ENCODE data around the gene MRAP2.

MRAP2 gene, protein sequence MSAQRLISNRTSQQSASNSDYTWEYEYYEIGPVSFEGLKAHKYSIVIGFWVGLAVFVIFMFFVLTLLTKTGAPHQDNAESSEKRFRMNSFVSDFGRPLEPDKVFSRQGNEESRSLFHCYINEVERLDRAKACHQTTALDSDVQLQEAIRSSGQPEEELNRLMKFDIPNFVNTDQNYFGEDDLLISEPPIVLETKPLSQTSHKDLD
- 0 to 0.18 (median 0.07) reads per million in 18 experiments for total RNA-seq

DNA sequence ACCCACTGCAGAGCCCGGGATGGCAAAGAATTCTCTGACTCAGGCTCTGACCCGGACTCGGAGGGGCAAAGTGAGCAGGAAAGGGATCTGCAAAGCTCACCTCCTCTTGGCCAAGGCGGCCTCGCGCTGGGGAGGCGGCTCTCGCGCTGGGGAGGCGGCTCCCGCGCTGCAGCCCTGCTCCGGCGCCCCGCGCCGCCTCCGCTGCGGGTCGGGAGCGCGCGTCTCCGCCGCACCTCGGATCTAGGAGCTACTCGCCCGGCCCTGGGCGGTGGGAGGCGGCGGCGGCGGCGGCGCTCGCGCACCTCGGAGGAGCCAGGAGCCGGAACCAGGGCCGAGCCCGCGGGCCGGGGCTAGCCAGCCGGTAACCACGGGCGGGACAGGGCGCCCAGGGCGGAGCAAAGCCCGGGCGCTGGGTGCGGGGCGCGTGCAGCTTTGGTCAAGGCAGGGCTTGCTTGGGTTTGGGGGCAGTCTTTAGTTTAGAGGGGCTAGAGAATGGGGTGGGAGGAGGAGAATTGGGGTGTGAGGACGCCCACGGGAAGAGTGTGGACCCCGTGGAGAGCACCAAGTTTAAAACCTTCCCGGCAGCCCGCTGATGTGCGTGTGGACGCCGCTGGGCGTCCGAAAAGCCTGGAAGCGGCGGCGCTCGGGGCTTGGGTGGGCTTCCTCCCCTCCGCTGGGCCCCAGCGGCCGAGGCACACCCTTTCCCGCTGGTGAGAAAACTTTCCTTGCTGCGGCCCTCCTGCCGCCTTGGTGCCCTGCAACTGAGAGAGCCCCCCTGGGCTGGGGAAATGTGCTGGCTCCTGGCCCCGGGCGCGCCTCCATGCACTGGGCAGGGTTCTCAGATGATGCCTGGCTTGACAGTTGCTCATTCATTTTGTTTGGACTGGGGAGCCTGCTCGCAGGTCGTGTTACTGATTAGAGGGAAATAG lies at the start of gene MRAP2:
MRAP2 (plus strand) TSS at position 250 of the 929 bp plus-strand sequence. CDS start 21,547 bp downstream, outside the sequence.
- no peak for DNase-seq

DNA sequence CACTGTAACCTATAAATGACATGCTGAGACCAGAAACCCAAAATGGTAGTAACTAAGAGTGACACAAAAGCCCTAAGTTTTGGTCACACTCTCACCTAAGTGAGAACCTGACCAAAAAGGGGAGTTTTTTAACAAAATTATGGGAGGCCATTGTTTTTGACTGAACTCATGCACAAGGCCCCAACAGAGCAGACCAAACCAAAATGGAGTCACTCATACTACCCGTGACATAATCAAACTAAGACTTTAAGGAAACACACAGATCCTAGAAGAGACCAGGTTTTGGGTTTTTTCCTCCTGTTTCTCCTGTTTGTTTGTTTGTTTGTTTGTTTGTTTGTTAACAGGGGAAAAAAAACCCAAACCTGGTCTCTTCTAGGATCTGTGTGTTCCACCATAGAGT lies 49.2 kb upstream of the MRAP2 start:
- DNase-seq, result no peak

DNA sequence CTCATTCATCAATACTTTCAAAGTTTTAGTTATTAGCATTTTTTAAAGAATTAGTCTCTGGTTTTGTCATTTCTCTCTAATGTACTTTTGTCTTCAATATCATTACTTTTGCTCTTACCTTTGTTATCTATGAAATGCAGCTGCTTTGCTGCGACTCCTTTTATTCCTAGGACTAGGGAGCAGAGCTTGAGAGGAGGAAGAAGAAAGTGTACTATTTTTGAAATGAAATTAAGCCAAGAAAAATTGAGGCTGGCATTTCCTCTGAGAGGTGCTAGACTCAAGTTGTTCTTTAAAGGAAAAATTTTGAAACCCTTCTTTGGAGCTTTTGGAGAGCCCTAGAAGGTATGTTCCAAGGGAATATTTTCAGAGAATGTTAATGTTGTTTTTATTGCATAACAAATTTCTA lies 48.3 kb upstream of the MRAP2 start:
- DNase-seq, result no peak

DNA sequence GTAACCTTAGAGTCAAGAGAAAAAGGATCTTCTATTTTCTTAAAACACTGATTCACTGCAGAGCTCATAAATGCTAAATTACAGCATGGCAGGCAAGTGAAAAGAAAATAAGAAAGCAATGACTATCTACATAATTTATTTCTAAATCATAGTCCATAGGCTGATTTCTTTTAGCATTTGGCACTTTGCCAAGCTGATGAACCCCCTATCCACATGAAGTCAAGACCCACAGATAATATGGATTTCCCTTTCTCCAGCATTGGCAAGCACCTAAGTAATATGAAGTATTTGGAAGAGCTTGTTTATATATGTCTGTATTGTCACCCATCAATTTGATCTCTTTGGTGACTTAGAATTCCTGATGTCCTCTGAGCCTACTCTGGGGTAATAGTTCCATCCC lies 47.9 kb upstream of the MRAP2 start:
- no peak for DNase-seq

DNA sequence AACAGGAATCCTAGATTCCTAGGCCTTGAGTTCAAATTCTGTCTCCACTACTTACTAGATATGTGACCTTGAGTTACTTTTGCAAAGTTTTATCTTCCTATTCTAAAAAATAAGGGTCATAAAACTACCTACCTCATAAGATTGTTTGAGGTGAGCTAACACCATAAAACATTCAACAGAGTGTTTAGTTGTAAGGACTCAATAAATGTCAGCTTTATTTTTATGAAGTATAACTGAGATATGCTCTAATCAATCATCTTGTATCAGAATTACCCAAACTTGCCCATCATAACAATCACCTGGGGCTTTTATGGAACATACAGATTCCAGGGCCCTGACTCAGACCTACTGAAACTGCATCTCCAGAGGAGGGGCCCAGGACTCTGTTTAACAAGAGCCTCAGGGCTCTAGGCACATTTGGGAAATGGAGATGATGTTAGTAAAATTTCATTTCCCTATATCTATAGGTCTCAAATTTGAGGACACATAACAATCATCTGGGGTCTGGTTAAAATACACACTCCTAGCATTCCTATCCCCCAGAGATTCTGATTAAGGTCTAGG lies 35.5 kb upstream of the MRAP2 start:
- no peak for DNase-seq

DNA sequence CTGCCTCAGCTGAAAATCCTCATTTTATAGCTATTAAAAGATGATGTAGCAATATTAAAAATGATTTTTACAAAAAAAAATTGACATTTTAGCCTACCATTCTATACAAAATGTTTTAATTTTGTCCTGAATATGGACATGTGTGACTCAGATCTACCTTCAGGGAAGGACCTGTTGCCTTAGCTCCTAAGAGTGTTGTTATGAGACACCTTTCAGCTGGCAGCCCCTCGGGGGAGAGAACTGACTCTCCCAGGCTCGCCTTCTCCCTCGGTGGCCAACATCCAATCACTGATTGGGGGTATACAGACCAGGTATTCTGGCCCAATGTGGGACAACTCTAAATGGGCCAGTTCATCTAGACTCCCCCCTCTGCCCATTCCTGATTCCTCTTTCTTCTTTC lies 32.5 kb upstream of the MRAP2 start:
- DNase-seq, result no peak

DNA sequence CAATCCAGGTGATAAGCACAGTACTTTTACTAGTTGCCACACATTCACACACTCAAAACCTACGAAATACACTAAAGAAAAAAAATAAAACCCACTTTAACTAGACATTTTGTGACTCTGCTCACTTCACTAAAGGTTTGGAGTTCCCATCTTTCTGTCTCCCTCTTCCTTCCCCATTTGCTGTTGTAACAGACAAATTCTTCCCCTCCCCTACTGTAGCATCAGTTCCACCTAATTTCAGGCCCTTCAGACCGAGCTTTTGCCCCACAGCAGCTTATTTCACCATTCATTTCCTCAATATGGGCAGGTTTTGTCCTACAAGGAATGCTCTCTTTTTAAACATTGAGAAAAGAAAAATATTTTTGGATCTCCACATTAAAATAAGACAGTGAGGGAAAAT lies 31.3 kb upstream of the MRAP2 start:
- DNase-seq, result no peak

DNA sequence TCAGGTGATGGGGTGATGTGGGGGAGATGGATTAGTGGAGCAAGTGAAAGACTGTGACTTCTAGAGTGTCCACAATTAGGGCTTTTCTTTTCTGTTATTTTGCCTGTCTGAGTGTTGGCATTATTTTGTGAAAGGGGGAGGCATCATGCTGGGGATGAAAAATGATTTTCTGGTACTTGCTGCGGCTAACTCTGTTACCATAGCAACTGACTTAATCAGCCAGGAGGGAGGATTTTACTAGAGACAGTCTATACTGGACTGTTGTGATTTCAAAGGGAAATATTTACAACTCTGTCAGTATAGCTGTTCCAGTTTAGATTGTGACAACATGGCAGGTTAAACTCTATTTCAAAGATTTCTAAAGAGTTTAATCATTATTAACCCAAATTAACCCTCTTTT lies 30.4 kb upstream of the MRAP2 start:
- no peak for DNase-seq

DNA sequence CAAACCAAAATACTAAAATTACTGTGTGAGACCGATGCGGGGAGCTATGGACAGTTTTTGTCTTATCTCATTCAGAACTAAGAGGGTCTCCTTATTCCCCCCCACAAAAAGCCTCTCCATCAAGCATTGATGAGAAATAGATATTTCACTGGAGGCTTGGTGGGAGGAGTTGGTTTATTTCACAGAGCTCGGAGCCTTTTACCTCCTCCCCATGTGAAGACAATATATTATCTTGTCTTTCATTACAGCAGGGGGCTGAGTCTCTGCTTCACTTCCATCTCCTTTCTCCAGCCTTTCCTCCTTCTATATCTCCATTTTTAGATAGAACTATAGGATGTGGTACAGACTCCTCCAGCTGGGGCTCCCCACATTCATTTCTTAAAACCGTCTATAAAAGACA lies 29.9 kb upstream of the MRAP2 start:
- no peak for DNase-seq

DNA sequence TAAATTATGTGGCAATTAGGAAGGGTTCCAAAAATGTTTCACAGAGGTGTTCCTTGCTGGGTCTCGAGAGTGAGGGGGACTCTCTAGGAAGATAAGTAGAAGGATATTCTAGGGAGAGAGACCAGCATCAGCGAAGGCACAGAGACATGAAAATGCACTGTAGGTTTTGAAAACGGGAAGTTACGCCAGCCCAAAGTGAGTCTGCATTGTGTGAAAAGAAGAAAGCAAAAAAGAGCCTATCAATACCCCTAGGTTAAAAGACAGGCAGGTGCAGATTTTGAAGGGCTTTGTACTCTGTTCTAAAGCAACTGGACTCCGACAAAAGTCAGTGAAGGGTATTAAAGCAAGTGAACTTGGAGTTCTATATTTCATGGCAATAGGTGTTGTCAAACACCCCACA lies 25.7 kb upstream of the MRAP2 start:
- no peak for DNase-seq

DNA sequence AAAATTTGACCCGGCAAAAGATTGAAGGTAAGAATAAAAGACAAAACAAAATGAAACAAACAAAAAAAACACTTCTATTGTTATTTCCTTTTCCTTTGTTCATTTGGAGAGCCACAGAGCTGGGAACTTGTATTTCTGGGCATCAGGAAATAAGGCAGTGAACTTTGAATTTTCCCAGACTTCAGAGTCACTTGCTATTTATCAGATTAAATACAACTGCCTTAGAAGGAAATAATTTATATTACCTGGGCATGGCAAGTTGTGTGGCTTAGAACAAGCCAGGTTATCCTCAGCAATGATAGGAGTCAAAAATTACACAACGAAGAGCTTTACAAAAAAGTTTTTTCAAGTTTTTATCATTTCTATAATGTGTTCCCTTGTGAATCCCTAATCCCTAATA lies 20.2 kb upstream of the MRAP2 start:
- no peak for DNase-seq

DNA sequence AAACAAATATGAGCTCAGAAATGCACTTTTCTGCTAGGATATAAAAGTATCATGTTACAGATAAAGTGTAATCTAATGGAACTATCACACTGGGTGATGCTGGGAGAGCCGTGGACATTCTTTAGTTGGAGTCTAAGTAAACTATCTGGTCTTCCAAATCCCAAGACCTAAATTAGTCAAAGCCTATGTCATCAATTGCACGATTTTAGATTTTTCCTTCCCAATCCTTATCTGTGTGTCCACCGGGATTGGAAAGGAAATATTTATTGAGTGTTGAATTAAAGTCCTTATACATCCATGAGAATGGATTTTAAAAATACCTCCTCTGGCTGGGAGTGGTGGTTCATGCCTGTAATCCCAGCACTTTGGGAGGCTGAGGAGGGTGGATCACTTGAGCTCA lies 19.6 kb upstream of the MRAP2 start:
- DNase-seq, result no peak

DNA sequence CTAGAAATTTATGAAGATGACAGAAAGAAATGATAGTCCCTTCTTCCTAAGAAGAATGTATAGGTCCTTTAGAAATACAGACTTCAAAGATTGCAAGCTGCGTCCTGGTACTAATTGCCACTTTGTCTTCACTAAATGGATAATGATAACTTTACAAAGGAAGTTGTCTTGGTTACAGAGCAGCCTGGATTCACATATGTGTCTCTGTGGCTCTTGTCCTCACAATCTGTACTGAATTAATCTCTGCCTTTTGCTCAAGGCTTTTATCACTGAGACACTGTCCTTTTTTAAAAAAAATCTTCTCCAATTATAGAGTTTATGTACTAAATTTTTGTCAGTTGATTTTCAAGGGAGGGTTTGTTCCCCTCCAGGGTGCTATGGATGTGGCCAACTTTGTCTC lies 17.5 kb upstream of the MRAP2 start:
- no peak for DNase-seq

DNA sequence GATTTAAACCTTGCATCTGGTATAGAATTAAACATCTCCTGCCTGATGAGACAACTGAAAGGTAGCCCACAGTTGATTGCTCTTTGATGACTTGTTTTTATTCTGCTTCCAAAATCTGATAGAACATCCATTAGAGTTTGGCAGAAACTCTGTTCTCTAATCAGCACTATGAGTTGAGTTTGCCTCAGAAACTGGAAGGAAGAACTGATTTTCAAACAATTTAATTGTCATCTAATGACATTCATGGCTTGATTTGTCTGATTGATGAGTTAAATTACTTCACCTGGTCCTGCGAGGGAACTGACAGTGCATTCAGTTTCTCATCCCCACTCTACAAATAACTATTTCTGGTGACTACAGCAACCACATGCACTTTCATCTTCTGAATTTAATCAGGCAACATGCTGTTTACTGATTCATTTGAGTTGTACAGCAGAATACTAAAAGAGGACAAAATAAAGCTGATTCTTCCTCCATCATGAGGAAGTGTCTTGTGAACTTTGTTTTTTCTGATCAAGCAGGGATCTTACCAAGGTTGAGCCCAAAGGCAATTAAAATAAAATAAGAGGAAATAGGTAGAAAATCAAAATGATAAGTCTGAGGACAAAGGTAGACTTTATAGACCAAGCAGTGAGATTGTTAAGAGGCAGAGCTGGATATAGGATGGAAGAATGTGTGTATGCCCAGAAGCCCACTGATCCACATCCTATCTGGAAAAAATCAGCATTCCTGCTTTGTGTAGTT lies 15.7 kb upstream of the MRAP2 start:
- DNase-seq, result no peak

DNA sequence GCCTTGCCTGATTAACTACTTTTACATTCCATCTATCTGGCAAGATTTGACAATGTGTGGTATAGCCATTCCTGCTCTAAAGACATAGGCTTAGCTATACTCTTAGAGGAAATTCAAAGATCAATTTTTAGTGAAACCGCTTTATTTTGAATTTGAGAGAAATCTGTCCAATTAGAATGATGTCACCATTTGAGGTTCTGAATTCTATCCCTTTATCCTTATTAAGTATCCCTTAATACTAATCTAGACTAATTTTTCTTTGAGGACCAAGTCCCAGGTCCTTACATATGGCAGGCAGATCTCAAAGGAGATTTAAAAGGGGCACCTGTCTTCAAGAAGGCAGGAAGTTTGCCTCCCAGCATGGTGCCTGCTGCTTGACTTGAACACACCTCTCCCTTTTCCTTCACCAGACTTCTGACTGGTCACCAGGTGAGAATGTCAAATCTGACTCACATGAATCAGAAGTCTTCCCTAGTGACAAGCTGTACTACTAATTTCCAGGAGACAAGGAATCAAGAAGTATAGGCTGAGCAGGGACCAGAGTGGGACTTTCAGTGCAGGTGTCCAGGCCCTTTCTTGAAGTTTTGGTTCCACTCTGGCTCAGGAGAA lies 15.0 kb upstream of the MRAP2 start:
- no peak for DNase-seq

DNA sequence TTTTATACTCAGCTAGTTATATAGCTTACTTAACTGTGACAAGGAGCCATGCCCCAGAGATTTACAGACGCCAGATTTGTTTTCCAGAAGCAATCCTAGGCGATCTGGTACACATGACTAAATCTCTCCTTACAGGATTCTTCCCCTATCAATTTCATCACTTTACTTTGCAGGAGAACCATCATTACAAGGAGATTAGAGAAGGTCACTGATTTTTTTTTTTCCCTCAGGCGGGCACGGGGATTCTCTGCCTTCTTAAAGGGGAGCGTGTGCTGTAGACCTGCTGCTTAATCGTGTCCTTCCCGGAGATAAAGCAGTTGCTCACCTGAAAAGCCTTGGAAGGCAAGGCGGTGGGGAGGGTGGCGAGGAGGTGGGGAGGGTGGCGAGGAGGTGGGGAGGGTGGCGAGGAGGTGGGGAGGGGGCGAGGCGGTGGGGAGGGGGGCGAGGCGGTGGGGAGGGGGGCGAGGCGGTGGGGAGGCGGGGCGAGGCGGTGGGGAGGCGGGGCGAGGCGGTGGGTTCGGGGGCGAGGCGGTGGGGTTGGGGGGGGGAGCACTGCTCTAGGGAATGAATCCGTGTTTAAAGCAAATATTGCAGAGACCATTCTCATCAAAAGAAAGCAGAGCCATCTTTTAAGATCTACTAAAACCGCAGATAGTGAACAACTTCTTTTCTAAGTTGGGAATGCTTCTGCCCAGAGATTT lies 14.3 kb upstream of the MRAP2 start:
- DNase-seq, result no peak

DNA sequence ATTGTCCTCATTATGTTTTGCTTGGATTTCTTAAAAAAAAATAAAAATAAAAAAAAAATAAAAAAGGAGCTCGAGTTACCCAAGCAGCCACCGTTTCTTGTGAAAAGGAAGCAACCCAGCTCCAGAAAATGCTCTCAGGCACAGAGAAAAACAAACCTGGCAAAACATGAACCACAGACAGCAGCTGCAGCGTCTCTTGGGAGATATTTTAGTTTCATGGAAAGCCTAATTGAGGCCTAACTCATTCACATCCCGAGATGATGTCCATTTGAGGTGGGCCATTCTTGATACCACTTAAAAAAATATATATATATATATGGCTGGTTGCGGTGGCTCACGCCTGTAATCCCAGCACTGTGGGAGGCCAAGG lies 13.7 kb upstream of the MRAP2 start:
- DNase-seq, result no peak

DNA sequence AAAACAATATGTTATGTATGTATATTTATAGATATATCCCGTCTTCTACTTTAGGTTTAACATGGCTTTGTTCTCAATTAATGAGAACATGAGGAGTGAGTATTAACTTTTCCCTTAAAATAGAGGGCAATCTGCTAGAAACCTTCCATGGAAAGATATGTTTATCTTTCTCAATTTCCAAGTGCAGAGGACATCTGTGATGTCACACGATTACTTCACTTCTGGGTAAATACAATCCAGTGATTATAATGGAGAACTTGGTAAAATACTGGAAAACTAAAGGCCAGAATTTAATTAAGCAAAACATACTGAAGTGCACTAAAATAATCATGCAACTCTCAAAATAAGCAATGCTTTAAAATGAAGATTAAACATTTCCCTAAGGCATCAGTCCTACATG lies 11.9 kb upstream of the MRAP2 start:
- no peak for DNase-seq

DNA sequence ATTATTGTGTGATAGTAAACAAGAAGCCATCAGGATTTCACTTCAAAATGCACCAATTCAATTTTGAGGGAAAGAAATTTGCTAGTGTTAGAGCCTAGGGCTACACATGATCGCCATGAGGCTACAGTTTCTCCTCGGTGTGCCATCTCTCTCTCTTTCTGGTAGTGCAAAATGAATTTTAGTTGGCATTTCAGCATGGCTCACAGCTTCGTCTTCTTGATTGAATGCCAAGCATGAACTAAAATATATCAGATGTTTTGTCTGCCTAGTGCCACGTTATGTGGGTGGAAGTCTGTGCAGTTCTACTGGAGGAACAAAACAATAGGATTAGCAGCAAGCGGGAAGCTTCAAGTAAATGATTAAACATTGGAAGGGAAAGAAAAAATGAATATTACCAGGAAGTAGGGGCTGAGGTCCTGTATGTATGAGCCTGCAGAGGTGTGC lies 6.8 kb upstream of the MRAP2 start:
- DNase-seq, result no peak

DNA sequence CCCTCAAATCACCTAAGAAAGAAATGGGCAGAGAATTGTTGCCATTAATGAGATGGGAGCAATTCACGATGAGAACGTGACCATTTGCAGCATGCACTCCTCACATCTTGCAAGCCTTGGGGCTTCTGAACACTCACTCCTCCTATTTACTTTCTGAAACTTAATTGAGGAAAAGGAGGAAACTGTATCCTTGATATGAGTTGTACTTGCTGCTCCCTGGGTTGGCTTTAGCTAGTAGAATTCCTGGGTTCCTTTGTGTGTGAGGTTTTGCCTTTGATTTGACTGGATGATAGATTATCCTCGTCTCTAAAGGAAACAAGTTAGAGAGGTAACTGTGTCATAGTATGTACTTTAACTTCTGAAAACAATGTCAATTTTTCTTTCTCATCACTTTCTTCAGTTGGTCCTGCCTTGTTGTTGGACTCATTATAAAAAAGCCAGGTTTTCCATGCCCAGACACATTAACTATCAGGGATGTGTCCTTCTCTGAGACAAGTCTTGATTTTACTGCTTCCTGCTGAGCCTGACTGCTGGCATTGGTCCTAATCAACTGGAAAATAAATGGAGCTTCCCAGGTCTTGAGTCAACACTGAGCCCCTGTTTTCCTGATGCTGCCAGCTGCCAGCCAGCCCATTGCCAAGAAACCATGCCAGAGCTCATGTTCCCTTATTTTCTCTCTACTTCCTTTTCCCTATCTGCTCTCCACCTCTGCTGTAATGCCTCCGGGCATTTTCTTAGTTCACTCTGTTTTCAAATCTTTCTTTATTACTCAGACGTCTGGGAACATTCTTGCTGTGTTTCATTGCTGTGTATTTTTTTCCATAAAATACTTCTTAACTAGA lies 6.0 kb upstream of the MRAP2 start:
- DNase-seq, result no peak

DNA sequence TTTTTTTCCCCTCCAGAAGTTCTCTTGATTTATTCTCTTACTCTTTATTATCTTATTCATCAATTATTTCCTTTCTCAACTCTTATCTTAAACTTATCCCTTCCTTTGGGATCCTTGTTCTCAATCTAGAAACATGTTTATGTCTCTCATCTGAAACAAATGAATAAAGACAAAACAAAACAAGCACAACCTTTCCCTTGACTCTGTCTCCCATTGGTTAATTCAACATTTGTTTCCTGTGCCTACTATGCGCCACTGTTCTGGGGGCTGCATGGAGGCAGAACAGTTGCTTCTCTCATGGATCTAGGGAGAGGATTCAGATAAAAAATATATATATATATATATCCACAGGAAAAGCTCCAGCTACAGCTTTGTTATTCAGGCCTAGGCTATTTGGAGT lies 5.2 kb upstream of the MRAP2 start:
- DNase-seq, result no peak

Measured in inflammatory macrophage (primary cell).